ENCODE results near the gene SMIM23.
A peak's percentile ranks its signal among the peaks of the same experiment; 100 is the strongest.

The SMIM23 gene

GRCh38 chr5:171785517-171785916 lies at the start of gene SMIM23:
SMIM23 (plus strand) TSS chr5:171785817; CDS start chr5:171785872, 55 bp downstream.
- DNase-seq (ENCODE audit: low read depth), result no peak

GRCh38 chr5:171736976-171737891 lies 48.4 kb upstream of the SMIM23 start:
- peak; percentile 9 for DNase-seq (ENCODE audit: low read depth)

DNA sequence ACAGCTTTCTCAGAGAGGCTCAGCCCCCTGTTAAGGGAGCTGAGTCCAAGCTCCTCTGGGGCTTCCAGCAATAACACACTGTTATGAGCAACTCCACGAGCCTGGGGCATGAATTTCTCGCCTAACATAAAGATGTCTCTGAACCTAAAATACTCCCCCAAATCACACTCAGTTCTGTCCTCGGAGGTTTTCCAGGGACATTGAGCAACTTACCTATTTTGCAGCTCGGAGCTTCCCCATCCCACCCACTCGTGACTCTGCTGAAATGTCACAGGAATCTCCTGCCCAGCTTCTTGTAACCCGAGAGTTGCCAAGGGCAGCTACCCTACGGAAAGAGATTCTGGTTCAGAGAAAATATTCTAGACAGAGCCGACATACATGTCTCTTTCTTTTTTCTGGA lies 47.1 kb upstream of the SMIM23 start:
- no peak for DNase-seq (ENCODE audit: low read depth)

DNA sequence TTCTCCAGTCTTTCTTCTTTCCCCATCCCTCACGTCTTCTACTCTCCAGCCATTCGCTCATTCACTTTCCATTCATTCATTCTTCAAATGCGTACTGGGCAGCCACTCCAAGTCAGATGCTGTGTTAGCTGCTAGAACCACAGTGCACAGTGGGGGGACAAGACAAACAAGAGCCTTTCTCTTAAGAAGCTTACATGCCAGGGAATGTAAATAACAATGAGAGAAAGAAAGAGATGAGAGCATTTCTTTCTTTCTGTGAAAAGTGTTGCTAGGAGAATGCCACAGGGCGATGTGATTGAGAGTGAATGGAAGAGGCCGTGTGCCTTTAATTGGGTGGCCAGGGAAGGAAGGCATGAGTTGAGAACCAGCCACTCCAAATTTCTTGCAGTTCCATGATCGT lies 46.3 kb upstream of the SMIM23 start:
- DNase-seq (ENCODE audit: low read depth), result no peak

- DNase-seq (ENCODE audit: low read depth), result no peak
These were observed 42.1 kb upstream of the SMIM23 start for GRCh38 chr5:171743436-171744076.

- no peak for DNase-seq (ENCODE audit: low read depth)
These were observed 41.4 kb upstream of the SMIM23 start for GRCh38 chr5:171744264-171744663.

DNA sequence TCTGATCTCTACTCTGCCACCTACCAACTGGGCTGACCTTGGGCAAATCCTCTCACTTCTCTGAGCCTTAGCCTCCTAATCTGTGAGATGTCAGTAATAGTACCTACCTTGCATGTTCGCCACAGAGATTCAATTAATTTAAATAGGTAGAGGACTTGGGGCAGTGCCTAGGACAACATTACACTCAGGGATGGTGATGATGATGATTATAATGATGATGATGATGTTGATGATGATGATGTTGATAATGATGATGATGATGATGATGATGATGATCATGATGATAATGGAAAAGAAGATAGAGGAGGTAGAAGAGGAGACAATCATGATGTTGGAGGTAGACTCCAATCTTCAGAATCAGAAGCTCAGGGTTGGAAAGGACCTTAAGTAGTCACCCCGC lies 40.7 kb upstream of the SMIM23 start:
- DNase-seq (ENCODE audit: low read depth), result no peak

- no peak for DNase-seq (ENCODE audit: low read depth)
These were observed 40.0 kb upstream of the SMIM23 start for GRCh38 chr5:171745602-171746001.

- no peak for DNase-seq (ENCODE audit: low read depth)
These were observed 38.4 kb upstream of the SMIM23 start for GRCh38 chr5:171747061-171747859.

GRCh38 chr5:171748720-171749119 lies 36.9 kb upstream of the SMIM23 start:
- no peak for DNase-seq (ENCODE audit: low read depth)

DNA sequence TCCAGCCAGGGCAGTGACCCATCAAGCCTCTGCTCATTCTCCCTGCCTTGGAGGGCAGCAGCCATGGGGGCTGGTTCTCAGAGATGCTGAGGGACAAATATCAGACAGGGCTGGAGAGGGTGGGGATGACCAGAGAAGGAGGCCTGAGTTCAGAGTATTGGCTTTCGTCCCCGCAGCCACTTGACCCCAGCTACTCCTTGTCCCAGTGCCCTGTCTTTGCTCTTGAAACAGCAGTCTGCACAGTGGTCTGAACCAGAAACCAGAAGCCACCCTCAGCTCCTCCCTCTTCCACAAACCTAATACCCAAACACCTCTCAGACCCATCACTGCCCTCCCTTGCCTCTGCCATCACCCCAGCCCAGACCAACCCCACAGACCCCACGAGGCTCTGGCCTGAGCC lies 36.3 kb upstream of the SMIM23 start:
- no peak for DNase-seq (ENCODE audit: low read depth)

- DNase-seq (ENCODE audit: low read depth), result peak; percentile 8
These were observed 35.3 kb upstream of the SMIM23 start for GRCh38 chr5:171750311-171750788.

- peak; percentile 10 for DNase-seq (ENCODE audit: low read depth)
These were observed 30.2 kb upstream of the SMIM23 start for GRCh38 chr5:171755354-171755821.

DNA sequence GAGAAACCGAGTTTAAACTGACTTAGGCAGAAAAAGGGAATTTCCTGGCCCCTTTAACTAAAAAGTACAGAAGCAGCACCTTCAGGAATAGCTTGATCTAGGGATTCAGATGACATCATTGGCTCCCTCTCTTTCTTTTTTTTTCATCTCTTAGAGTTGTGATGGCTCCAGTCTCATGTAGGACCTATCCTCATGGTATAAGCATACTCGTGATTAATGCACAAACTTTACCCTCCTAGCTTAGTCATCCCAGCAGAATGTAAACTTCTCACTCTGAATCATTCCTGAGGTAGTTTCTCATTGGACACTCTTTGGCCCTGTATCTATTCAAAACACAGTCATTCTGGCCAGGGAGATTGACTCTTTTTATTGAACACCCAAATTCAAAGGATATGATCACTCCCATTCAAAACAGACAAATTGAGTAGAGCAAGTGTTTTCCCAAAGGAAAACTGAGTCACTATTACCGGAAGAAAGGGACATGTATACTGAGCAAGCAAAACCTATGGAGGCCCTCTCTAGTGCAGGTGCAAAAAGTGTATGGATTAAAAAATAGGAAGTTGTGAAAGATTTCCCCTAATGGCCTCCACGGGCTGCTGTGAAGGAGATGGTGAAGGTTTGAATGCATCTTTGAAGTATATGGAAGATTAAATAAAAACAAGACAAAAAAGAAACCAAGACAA lies 27.6 kb upstream of the SMIM23 start:
- peak; percentile 96 for DNase-seq (ENCODE audit: low read depth)

GRCh38 chr5:171759777-171760176 lies 25.8 kb upstream of the SMIM23 start:
- DNase-seq (ENCODE audit: low read depth), result no peak

DNA sequence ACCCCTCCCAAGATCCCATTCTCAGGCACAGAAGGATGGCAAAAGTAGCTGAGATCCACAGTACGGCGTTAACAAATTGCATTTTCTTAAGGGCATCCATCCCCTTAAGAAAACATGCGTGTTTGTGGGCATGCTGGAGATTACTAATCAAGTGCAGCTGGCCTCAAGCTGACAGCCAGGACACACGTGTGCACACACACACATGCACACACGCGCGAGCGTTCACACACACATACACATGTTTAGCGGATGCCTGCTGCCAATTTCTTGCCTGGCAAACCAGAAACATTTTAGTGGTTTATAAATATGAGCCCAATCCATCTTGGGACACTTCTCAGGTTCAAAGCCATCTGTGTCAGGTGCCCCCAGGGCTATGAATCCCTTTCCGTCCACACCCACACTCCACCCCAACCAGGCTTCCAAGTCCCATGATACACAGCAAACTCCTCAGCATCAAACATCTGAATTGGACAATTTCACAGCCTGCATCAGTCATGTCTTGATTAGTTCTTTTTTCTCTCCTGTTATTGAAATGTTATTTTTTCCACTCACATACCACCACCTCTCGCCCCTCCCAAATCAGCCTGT lies 23.5 kb upstream of the SMIM23 start:
- no peak for DNase-seq (ENCODE audit: low read depth)

GRCh38 chr5:171762903-171763302 lies 22.7 kb upstream of the SMIM23 start:
- DNase-seq (ENCODE audit: low read depth), result no peak

GRCh38 chr5:171764265-171764664 lies 21.4 kb upstream of the SMIM23 start:
- no peak for DNase-seq (ENCODE audit: low read depth)

GRCh38 chr5:171766875-171767274 lies 18.7 kb upstream of the SMIM23 start:
- no peak for DNase-seq (ENCODE audit: low read depth)

DNA sequence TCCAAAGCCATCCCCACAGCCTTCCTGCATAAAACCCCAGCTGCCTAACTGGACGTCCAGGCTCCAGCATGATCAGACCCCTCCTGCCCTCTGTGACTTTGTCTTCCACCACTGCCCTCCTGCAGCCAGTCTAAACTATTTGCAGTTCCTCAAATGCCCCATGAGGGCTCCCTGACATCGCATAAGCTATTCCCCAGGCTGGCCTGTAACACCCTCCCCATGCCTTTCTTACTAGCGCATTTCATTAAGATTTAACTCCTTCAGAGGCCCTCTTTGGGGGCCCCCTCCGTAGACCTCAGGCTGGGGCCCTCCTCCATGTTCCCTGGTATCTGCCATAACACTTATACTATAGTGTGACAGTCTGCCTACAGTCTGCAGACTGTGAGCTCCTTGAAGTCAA lies 15.5 kb upstream of the SMIM23 start:
- no peak for DNase-seq (ENCODE audit: low read depth)

- DNase-seq (ENCODE audit: low read depth), result no peak
These were observed 13.8 kb upstream of the SMIM23 start for GRCh38 chr5:171771856-171772255.
